Breast epithelium (tissue), 4 donors: Measurements from ENCODE around the gene HNRNPCL4. TPM values are rescaled to one million over a fixed set of nuclear protein-coding genes. Genes with fewer than 3 reads are reported as not detected.
"Not testable (repeated sequence)": the region's sequence is repeated elsewhere in the genome, so short reads cannot be mapped to it uniquely, and the experiment has no call there.

Experiments used
- DNase-seq, 2 donors: peaks; one replicate each; pipeline ENCODE4 v3.0.0-alpha.2; 2019; ENCODE audit warnings: low spot score in 2 of 2
- H3K27ac ChIP-seq, 2 donors: fragments of 200-600 bp; sonication (generic) in 1 of 2; one replicate each; pipeline ENCODE4 v1.5.1; 2016 to 2019; ENCODE audit warnings: mild to moderate bottlenecking in 1 of 2
- H3K27me3 ChIP-seq, 2 donors: fragments of 200-600 bp; sonication (generic) in 1 of 2; one replicate each; pipeline versions ENCODE4 v1.5.1 to v1.6.0; 2017 to 2019; ENCODE audit warnings: control low read depth in 1 of 2, mild to moderate bottlenecking in 1 of 2
- H3K36me3 ChIP-seq: fragments of 200-600 bp; one replicate; pipeline ENCODE4 v1.5.1; 2019
- H3K4me1 ChIP-seq, 2 donors: fragments of 200-600 bp; sonication (generic); one replicate each; pipeline ENCODE4 v1.5.1; 2016 to 2019; ENCODE audit warnings: control low read depth in 1 of 2
- H3K4me3 ChIP-seq, 3 donors: fragments of 200-600 bp; sonication (generic); 1 replicate in 2 of 3; 2 replicates in 1 of 3; pipeline ENCODE4 v1.5.1; 2016 to 2019; ENCODE audit warnings: mild to moderate bottlenecking in 3 of 3, moderate library complexity in 2 of 3
- H3K9me3 ChIP-seq, 2 donors: fragments of 200-600 bp; sonication (generic) in 1 of 2; one replicate each; pipeline ENCODE4 v1.5.1; 2016 to 2019; ENCODE audit warnings: control low read depth in 1 of 2
- intact Hi-C: fragments of 100-400 bp; cut with DNase I; formaldehyde crosslinking; loops from one replicate; pipeline ENCODE4 v1.15.1; 2023; ENCODE audit warnings: low total_unique reads
- total RNA-seq, 3 donors: library from RNA; depleted of rRNA; stranded (reverse); fragments of >200 nt; gene quantifications; one replicate each; pipeline ENCODE4 v1.1.0, GENCODE V29; 2016

The HNRNPCL4 gene
- not detected for total RNA-seq

DNA sequence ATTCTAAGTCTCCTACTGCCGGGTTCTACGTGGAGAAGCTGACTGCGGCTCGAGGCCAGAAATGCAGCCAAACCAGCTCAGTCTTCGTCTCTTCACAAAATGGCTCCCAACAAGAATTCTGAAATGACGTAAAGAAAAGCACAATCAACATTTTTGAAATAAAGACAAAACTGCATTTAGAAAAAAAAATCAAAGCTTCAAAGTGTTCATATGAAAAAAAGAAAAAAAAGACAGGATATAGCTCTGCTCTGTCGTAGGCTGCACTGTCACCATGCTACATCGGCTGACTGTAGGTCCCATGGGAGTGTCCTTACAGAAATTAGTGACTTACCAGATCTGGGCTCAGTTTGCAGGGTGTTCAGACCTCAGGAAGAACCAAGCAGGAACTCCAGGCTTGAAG is at the start of gene HNRNPCL4:
Gene HNRNPCL4 (minus strand): TSS at position 101 of the 400 bp plus-strand sequence. CDS start 164 bp downstream, outside the sequence.
- intact Hi-C loops, H3K36me3 ChIP-seq, H3K9me3 ChIP-seq, H3K27me3 ChIP-seq, H3K4me1 ChIP-seq, H3K4me3 ChIP-seq, H3K27ac ChIP-seq, DNase-seq: not testable (repeated sequence)

DNA sequence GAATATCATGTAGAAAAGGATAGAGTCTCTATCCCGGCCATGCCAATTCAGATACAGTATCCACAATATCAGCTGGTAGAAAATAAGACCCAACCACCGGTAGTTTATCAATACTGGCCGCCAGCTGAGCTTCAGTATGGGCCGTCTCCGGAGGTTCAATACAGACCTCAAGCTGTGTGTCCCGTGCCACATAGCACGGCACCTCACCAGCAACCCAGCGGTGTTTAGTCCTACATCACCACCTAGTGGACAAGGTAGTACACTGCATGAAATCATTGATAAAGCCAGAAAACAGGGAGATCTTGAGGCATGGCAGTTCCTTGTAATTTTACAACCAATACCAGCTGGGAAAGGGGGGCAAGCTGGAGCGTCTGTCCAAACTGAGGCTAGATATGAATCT is 43.3 kb upstream of the HNRNPCL4 start:
- H3K36me3 ChIP-seq, DNase-seq, H3K9me3 ChIP-seq, H3K4me1 ChIP-seq, H3K4me3 ChIP-seq, intact Hi-C loops, H3K27ac ChIP-seq, H3K27me3 ChIP-seq: not testable (repeated sequence)

GRCh38 chr1:13201309-13201708 is 35.9 kb upstream of the HNRNPCL4 start, which contains the start of gene PRAMEF13:
Gene PRAMEF13 (minus strand): TSS chr1:13201409. CDS start chr1:13199589, 1,820 bp downstream.
- H3K36me3 ChIP-seq, H3K4me3 ChIP-seq, intact Hi-C loops, DNase-seq, H3K9me3 ChIP-seq, H3K27me3 ChIP-seq, H3K4me1 ChIP-seq, H3K27ac ChIP-seq: not testable (repeated sequence)

DNA sequence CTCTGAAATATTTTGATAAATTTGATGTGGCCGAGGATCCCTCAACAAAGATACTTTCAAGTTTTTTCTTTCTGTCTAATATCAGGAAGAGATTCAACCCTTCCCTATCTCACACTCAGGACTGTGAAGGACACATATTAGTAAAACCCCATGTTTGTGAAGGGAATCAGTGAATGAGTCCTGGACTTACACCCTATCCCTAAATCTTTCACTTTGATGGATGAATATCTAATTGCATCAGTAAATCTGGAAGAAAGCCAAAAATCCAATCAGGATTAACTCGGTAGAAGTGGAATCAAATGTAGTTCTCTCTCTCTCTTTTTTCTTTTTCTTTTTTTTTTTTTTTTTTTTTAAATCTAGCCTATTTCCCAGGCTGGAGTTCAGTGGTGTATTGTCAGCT is 6.1 kb upstream of the HNRNPCL4 start, which contains the start of gene PRAMEF9:
Gene PRAMEF9 (plus strand): TSS at position 301 of the 400 bp plus-strand sequence. CDS start 3,433 bp downstream, outside the sequence.
- H3K27ac ChIP-seq, H3K27me3 ChIP-seq, H3K4me1 ChIP-seq, H3K36me3 ChIP-seq, H3K9me3 ChIP-seq, intact Hi-C loops, DNase-seq, H3K4me3 ChIP-seq: not testable (repeated sequence)

- H3K9me3 ChIP-seq, DNase-seq, H3K27me3 ChIP-seq, H3K4me1 ChIP-seq, H3K4me3 ChIP-seq, intact Hi-C loops, H3K27ac ChIP-seq, H3K36me3 ChIP-seq: not testable (repeated sequence)
These were observed 9.5 kb downstream of the HNRNPCL4 start, which contains the start of gene PRAMEF26 for GRCh38 chr1:13155909-13156308. Gene PRAMEF26 (minus strand): TSS chr1:13156009. CDS start chr1:13153095, 2,914 bp downstream.

DNA sequence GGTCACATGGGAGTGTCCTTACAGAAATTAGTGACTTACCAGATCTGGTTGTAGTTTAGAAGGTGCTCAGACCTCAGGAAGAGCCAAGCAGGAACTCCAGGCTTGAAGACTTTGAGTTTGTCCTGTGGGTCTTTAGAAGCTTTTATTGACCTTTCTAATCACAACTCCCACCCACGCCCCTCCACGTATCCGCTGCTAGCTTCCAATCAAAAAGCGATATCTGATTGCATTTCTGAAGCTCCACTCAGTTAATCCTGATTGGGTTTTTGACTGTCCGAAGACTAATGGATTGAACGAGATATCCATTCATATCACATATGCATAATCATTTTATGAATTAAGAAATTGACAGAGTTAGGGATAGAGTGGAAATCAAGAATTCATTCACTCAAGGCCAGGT is 48.7 kb downstream of the HNRNPCL4 start, which contains the start of gene HNRNPCL2:
Gene HNRNPCL2 (minus strand): TSS at position 101 of the 400 bp plus-strand sequence. CDS start 454 bp downstream, outside the sequence.
- DNase-seq, H3K27me3 ChIP-seq, H3K9me3 ChIP-seq, H3K27ac ChIP-seq, H3K4me3 ChIP-seq, H3K36me3 ChIP-seq, intact Hi-C loops, H3K4me1 ChIP-seq: not testable (repeated sequence)

Other genes with a start within 250 kb of the HNRNPCL4 start
- not detected for gene PRAMEF7, start 249.0 kb downstream of the HNRNPCL4 start, total RNA-seq
- gene PRAMEF6, start 218.1 kb downstream of the HNRNPCL4 start, total RNA-seq = not detected
- gene PRAMEF27, start 109.1 kb downstream of the HNRNPCL4 start, total RNA-seq = not detected
- gene HNRNPCL3, start 104.9 kb downstream of the HNRNPCL4 start, total RNA-seq = not detected
- not detected for gene PRAMEF25, start 94.9 kb downstream of the HNRNPCL4 start, total RNA-seq
- gene HNRNPCL2, start 48.8 kb downstream of the HNRNPCL4 start, total RNA-seq = not detected
- gene PRAMEF26, start 9.6 kb downstream of the HNRNPCL4 start, total RNA-seq = not detected
- not detected for gene PRAMEF9, start 6.2 kb upstream of the HNRNPCL4 start, total RNA-seq
- gene PRAMEF13, start 35.8 kb upstream of the HNRNPCL4 start, total RNA-seq = not detected
- not detected for gene PRAMEF18, start 60.5 kb upstream of the HNRNPCL4 start, total RNA-seq
- not detected for gene PRAMEF5, start 88.6 kb upstream of the HNRNPCL4 start, total RNA-seq
- gene PRAMEF8, start 119.5 kb upstream of the HNRNPCL4 start, total RNA-seq = not detected
- gene PRAMEF33, start 137.9 kb upstream of the HNRNPCL4 start, total RNA-seq = not detected
- gene PRAMEF15, start 149.9 kb upstream of the HNRNPCL4 start, total RNA-seq = not detected
- not detected for gene PRAMEF14, start 181.5 kb upstream of the HNRNPCL4 start, total RNA-seq
- gene PRAMEF19, start 206.3 kb upstream of the HNRNPCL4 start, total RNA-seq = not detected
- not detected for gene PRAMEF17, start 224.0 kb upstream of the HNRNPCL4 start, total RNA-seq
- not detected for gene PRAMEF20, start 244.8 kb upstream of the HNRNPCL4 start, total RNA-seq